HG03280 (cell line): ENCODE measurements around the gene TMEM106C.

Experiments used
- ATAC-seq: cut with Tn5 transposase; IDR thresholded peaks from one replicate; pipeline ENCODE4 v1.9.1; 2021; ENCODE audit warnings: mild to moderate bottlenecking, moderate library complexity; ENCODE audit not compliant: unreplicated experiment

The TMEM106C gene

DNA sequence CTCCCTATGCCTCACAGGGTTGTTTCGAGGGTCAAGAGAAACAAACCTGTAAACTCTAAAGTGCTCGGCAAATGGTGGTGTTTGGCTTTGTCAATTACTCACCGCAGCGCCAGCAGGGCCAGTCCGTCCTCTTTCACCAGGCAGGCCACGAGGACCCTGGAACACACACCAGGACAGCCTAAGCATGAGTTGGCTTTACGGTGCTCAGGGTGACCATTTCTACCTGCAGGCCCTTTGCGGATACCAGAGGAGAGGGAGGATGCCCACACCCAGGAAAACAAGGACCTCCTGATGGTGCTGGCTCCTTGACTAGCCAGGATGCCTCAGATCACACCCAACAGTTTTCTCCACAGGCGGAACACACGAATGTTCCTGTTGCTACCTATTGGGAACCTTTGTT is 29.4 kb downstream of the TMEM106C start:
- ATAC-seq, result no peak

DNA sequence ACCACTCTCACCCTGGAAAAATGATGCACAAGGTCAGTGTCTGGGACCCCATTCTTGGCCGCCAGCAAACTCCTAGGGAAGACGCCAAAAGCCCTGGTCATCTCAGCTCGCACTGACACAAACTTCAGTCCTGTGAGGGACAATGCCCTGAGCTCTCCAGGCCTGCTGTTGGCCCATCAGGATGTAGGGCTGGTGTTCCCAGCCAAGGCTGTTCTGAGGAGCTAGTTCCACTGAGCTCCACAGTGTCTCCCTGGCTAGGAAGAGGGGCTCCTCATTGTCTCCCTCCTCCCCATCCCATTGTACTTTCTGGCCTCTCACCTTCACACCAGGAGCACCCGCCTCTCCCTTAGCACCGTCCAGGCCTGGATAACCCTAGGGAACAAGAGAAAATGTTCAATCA is 30.1 kb downstream of the TMEM106C start:
- no peak for ATAC-seq

DNA sequence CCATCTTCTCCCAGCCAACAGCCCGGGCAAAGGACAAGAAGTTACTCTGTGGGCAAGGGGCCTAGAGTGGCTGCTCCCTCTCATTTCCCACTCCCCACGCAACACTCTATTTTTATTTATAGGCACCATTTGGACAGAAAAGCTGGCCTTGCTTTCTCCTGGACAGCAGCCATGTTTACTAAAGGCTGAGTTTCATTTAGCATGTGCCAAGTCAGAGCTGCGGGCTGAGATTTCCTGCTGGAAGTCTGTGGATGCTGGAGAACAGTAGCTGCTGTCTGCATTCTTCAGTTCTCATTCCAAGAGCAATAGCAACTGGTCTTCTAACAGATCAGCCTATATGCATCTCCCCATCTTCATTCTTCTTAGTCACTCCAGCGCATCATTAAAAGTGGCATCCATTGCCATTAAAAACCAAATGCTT is 32.6 kb downstream of the TMEM106C start:
- no peak for ATAC-seq

DNA sequence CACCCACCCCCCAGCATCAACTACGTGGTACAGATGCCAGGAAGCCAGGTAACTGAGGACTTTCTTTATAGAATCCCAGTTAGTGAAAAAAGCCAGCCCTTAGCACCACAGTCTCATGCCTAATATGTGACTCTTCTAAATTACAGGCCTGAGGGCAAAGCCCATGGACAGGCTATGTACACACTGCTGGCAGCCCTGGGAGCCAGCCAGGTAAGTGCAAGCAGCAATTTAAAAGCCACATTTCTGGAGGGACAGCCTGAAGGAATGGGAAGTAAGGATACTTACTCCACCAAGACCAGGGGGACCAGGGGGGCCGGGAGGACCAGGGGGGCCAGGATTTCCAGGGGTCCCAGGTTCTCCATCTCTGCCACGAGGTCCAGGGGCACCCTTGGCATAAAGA is 33.9 kb downstream of the TMEM106C start:
- ATAC-seq, result no peak

DNA sequence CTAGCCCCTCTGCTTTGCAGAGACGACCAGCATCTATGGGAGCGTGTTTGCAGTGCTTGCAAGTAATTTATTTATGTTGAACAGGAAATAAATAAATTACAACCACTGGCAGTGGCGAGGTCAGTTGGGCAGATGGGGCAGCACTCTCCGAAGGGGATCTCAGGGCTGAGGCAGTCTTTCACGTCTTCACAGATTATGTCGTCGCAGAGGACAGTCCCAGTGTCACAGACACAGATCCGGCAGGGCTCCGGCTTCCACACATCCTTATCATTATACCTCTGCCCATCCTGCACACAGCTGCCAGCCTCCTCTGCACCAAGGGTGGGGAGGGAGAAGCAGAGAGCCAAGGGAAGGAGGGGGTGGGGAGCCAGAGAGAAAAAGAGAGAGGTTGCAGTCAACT is 36.4 kb downstream of the TMEM106C start:
- no peak for ATAC-seq

DNA sequence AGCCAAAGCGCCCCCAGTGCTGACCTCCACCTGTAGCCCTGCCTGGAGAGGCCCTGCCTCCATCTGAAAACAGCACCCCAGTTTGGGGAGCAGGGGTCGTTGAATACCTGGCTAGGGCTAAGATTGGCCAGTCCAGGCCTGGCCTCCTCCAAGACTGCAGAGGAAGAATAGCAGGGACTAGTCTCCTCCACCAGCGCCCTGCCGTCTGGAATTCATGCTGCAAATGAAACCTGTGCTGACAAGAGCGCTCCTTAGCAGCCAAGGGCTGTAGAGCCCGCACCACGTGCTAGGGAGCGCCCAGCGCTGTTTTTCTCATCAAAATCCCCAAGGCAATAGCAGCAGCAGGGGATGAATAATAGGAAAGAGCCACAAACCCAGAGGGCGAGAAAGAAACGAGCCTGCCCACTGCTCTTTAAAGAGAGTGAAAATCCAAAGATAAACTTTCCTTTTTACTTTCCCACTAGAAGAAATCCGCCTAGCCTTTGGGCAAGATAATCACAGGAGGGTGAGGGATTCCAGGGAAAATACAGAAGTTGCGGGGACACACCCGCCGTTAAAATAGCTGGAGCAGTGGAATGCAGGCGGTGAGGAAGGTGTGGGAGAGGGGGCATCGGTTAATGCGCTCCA is 37.6 kb downstream of the TMEM106C start:
- no peak for ATAC-seq

DNA sequence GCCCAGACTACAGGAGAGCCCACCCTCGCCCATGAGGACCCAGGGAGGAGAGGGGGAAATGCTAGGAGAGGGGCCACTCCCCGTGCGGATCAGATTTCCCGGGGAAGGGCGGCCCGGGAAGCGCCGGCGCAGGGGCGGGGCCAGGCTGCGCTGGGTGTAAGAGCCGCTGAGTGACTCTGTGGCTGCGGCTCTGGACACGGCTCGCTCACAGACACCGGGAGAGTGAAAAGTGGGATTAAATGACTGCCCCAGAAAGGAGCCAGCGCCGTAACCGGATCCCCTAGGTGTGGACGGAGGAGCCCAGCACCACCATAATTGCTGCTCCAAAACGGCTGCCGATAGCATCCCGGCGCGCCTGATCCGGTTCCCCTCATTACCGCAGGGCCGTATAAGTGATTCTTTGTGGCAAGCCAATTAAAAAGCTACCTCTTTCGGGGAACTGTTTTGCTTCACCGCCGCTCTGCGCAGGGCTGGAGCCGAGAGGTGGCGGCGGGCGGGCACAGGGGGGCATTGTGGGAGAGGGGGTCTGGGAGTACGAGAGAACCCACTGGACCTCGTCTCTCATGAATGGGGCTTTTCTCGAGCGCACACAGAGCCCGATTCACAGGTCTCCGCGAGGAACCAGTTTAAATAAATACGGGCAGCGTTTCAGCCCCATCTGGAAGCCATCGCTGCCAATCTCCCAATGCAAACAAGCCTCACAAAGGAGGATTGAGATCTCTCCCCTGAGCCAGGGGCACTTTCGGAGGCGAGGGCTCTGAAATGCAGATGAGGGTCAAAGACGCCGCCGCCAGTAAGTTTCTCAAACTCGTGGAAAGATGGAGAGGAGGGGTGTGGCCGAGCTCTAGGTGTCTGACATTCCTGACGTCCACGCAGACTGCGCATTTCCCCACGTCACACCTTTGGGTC is 38.4 kb downstream of the TMEM106C start:
- ATAC-seq, result no peak

DNA sequence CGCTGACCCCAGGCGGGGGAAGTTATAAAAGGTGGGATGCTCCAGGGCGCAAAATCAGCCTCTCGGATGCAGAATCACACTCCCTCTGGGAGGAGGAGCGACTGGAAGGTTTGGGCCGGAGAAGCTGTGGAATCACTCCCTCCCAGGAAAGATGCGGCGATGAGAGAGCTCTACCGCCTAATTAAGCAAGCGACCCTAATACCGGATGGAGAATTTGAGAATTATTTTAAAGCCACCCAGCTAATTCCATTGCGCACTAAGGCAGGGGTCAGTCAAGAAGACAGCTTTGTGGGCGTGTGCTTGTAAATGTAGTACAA is 39.0 kb downstream of the TMEM106C start:
- ATAC-seq, result no peak

DNA sequence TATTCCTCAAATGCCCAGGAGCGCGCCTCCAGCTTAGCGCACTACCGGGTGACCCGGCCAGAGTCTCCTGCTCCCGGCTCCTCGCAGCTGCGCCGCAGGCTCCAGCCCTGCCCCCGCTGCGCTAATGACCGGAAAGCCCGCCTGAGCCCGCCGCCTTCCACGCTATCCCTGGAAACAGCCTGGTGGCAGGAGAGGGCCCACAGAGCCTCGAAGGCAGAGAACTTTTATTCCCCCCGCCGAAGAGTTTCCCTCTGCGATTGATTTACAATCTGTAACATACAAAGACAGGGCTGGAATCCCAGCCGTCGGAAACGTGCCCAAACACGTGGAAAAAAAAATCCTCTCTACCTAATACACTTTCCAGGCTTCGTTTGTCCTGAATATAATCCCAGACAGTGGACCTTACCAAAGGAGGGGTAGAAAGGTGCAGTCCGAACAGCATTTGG is 39.4 kb downstream of the TMEM106C start:
- no peak for ATAC-seq

DNA sequence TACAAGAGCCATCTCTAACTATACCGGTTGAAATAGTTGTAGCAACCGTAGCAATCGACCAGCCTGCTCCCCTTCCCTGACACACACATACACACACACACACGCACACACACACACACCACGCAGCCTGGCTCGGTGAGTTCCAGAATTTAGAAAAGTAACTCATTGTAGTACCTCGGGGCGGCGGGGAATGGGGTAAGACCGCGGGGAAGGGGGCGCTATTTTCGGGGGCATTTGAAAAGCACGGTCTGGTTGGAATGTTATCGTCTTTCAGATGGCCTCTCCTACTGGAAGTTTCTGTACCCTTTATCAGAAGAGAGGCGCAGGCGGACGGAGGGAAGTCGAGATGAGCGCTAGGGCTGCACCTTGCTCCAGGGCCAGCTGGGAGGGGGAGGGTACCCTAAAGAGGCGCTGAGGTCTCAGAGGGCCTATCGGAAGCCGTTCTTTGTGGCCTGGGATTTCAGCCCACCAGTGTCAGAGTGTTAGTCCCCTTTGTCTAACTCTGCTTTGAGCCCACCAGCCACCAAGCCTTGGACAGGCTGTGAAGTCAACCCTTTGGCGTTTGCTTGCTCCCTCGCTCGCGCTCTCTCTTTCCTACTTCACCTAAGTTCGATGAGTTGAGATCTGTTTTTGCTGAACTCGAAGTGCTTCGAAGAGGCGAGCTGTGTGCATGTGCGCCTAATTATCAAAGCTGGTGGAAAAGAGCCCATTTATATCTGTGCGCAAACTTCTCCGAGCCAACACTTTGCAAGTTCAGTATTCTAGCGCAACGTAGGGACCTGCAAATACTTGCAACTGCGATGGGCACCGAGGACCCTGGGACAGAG is 40.0 kb downstream of the TMEM106C start:
- no peak for ATAC-seq

DNA sequence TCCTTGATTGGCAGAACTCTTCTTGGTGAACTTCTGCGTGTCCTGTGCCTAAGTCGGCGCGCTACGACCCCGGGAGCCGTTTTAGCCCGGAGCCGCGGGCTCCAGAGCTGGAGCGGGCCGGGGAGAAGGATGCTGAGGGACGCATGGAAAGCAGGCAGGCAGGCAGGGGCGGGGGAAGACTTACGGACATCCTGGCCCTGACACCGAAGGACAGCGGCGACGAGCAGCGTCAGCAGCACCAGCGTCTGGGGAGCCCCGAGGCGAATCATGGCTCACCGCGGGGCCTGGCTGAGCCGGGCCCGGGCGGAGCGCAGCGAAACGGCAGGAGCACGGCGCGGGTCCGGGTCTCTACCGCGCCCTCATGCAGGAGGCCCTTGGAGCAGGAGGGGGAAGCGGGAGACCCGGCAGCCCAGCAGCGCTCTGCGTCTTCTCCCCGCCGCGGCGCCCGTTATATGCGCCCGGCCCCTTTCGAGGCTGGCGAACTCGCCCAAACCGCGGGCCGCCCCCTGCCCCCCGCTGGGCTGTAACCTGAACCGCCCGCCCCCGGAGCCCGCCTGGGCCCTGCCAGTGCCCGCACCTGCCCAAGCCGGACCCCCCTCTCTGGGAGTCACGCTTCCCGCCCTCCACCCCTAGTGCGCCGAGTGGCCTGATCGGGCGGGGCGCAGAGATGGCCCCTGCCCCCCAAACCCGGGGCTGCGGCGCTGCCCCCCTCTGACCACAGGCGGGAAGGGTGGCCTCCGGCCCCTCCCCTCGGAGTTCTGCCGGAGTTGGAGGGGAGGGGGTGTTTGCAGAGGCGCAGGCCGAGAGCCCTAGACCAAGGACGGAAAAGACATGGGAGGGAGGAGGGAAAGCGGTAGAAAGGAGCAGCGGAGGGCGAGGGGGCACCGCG is 40.9 kb downstream of the TMEM106C start, which contains the start of gene COL2A1:
Gene COL2A1, minus strand, starts transcription at position 424 of the 889 bp plus-strand sequence. Its CDS starts 155 bp downstream, at position 269.
- ATAC-seq, result no peak

DNA sequence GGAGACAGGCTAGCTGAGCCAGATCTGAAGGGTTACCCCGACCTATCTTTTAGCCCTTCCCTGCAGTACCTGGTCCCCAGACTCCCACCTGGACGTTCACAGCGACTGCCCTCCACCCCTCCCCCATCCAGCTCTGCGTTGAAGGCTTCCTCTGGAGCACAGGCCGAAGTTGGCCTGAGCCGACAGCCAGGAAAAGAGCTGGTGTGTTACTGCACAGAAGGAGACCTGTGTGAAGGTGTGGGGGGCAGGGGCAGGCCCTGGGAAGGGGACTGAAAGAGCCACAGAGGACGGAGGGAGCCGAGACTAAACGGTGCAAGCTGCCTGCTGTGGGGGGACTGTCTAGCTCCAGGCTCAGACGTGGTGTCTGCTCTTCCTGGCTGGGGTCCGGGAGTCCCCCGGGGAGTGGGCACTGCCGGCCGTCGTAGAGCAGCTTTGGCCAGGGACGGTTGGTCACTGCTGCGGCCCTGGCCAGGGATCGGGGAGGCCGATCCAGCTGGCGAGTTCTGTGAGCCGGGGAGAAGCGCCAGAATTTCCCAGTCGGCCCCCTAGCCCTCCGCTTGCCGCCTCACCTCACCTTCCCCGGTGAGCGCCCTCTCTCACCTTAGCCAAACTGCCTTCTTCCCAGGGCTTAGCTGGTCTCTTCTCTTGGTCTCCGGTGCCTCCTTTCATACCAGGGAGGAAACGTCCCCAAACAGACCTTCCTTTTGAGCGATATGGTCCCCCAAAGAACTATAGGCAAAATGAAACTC is 41.8 kb downstream of the TMEM106C start:
- no peak for ATAC-seq

DNA sequence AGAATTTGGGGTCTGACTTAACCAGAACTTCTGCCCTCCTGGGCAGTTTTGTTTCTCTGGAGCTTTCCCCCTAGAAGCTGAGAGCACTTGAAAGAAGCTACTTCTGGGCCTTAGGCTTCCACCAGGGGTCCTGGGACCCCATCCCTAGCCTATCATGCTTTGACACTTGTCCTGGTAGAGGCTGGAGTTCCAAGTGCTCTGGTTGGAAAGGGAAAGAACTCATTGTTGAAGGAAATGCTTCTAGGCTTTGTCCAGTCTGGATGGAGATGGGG is 42.3 kb downstream of the TMEM106C start:
- no peak for ATAC-seq

DNA sequence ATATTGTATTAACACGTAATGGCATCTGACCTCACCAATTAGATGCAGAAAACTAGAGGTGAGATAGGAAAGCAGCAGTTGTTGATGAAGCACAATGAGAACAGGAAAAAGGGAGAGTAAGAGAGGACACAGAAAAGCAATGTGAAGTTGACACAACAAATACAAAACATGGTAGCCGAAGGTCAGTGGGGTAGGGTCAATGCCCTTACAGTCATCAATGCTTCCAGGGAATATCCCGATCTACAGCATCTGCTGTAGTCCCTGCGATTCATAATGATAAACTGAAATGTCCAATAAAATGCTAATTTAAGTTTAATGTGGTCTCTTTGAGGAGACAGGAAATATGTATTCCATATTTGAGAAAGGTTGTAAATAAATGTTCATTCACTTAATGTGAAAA is 43.8 kb downstream of the TMEM106C start:
- no peak for ATAC-seq

DNA sequence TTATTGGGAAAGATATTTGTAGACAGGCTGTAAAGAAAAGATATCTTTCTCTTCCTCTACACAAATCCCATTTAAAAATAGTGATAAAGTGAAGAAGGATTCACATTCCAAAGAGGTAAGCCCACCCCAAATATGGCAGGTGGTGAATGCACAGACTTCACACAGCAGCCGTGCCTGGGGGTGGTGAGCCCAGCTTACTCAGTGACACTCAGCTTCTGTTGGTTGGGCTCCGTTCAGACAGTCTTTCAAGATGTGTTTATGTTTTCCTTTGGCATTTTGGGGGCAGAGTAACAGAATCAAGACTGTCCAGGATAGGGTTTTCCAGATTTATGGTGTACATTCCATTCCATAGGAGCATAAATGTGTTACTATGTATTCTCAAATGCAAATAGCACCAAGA is 45.0 kb downstream of the TMEM106C start:
- no peak for ATAC-seq

DNA sequence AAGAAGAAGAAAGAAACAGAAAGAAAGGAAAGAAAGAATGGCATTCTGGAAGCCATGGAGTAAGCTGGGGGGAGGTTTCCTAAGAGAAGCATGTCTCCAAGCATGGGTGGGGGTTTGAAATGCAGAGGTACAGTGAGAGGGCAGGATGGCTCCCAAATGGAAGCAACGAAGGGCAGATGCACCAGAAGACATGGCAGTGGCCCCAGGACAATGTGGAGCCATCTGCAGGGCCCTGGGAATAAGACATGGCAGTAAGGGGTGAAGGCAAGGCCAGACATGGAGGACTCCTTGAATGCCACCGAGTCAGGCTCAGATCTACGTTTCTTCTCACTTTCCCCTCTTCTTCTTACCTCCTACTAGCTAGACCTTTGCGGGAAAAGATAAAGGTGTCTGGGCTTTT is 45.6 kb downstream of the TMEM106C start:
- no peak for ATAC-seq

DNA sequence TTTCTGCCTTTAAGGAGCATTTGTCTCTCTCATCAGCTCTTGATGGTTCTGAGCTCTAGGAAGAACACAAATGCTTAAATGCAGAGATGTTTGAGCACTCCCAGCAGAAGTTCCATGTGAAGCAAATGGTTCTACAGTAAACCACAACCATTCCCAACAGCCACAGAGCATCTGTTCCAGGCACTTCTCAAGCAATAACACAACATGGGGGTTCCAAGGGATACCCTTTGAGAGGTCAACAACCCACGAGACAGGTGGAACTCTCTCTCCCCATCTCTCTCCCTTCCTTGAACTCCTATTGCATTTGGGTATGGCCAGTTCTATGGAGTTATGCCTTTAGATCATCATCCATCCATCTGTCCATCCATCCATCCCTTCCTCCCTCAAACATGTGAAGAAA is 46.1 kb downstream of the TMEM106C start:
- no peak for ATAC-seq

DNA sequence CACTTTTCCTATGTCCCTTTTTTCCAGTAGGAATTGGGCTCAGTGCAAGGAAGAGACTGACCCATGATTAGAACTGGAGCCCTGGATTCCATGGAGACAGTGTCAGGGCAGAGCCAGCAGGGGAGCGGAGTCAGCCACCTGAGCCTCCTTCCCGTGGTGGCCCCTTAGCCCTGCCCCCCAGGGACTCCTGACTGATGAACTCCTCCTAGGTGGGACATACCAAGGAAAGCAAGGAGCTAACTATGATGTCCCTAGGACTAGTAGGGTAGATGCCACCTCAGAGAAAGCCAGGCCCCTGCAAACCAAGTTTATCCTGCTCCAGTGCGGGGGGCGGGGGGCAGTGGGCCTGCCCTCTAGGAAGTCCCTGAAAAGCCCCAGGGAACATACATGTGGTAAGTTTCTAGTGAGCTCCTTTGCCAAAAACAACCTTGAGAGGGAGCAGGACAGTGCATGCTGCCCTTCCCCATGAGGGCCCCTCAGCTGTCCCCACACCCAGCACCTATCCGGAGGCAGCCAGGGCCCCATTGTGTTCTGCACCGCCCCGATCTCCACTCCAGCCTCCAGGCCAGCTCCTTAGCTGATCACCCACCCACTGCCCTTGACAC is 47.1 kb downstream of the TMEM106C start:
- no peak for ATAC-seq

DNA sequence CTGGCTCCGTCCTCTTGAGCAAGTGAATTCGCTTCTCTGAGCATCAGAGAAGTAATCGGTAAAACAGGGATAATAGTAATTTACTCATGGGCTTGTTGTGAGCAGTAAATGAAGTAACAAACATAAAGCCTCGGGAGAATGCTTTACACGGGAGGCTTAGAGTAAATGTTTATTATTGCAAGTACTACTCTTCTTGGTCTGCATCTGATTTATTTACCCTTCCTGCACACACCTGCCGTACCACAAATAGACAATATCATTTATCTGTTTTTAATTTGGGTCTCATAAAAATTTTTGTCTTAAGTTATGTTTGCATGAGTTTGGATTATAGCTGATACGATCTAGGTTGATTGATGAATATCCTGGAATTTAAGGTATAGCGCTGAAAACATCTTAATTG is 48.7 kb downstream of the TMEM106C start:
- no peak for ATAC-seq

DNA sequence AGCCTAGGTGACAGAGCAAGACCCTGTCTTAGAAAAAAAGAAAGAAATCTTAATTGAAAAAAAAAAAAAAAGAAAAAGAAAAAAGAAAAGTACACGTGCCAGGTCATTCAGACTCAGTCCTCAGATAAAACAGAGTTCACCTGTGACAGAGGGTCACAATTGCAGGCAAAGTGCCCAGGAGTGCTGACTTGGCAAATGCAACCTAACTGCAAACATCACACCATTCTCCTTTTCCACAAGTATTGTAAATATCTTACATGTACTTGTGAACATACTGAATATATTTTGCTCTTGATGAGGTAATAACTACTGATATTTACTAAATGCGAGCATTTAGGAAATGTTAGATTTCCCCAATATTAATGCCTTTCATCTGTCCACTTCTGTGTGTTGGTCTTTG is 49.9 kb downstream of the TMEM106C start:
- no peak for ATAC-seq
